Measurements from ENCODE around the gene EMC10.

DNA sequence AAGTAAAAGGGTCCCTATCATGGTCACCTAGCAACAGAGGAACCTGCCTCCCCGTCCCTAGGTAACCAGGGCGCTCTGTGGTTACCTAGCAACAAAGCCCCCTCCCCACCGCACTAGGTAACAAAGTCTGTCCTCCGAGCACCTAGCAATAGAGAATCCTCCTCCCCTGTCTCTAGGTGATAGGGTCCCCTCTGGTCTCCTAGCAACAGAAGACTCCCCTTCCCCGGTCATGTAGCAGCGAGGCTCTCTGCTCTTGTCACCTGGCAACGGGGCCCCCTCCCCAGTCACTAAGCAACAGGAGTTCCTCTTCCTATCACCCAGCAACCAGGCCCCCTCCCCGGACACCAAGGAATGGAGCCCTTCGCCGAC lies 34.4 kb downstream of the EMC10 start:
- TF ChIP-seq POLR2AphosphoS5 (IDR thresholded peaks at IDR 0.05) = no peak
- TF ChIP-seq, protein P1, sequence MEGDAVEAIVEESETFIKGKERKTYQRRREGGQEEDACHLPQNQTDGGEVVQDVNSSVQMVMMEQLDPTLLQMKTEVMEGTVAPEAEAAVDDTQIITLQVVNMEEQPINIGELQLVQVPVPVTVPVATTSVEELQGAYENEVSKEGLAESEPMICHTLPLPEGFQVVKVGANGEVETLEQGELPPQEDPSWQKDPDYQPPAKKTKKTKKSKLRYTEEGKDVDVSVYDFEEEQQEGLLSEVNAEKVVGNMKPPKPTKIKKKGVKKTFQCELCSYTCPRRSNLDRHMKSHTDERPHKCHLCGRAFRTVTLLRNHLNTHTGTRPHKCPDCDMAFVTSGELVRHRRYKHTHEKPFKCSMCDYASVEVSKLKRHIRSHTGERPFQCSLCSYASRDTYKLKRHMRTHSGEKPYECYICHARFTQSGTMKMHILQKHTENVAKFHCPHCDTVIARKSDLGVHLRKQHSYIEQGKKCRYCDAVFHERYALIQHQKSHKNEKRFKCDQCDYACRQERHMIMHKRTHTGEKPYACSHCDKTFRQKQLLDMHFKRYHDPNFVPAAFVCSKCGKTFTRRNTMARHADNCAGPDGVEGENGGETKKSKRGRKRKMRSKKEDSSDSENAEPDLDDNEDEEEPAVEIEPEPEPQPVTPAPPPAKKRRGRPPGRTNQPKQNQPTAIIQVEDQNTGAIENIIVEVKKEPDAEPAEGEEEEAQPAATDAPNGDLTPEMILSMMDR (IDR thresholded peaks at IDR 0.05) = no peak

Measured in prostate gland (tissue), 2 donors.